ENCODE measurements around the gene FAM110D. TPM values are rescaled to one million over a fixed set of nuclear protein-coding genes. Genes with fewer than 3 reads are reported as not detected.

Gene FAM110D
- total RNA-seq, 1 experiment from 2014 or later, result not detected

GRCh38 chr1:26148887-26149286 is 10.0 kb upstream of the FAM110D start:
- no peak overlapping the region for H2AFZ ChIP-seq (ENCODE audit: low read length)
- no peaks in the 10 kb centered on the region for H3K36me3 ChIP-seq (ENCODE audit: low read depth, low read length)
- no peak overlapping the region for H3K9ac ChIP-seq (ENCODE audit: low read length)
- H4K20me1 ChIP-seq (ENCODE audit: low read length), result no peaks in the 10 kb centered on the region
- TF ChIP-seq EZH2 (IDR thresholded peaks at IDR 0.05; ENCODE audit: low read length, unreplicated experiment), result no peak
- ATAC-seq (no peak), DNase-seq (no peak)
- no peak overlapping the region for H3K4me2 ChIP-seq (ENCODE audit: low read length)
- no peaks in the 10 kb centered on the region for H3K79me2 ChIP-seq (ENCODE audit: low read length)
- H3K27ac ChIP-seq (ENCODE audit: low read length), result no peak overlapping the region
- H3K4me1 ChIP-seq (ENCODE audit: insufficient read depth, low read length), result no peaks in the 10 kb centered on the region
- ChIA-PET POLR2A (ENCODE audit: unreplicated experiment) (no interaction called here), CTCF (no interaction called here)
- no peaks in the 10 kb centered on the region for H3K27me3 ChIP-seq (ENCODE audit: low read length)
- BruUV-seq (replicated peaks), result no TSS peak
- no peaks in the 10 kb centered on the region for H3K9me3 ChIP-seq (ENCODE audit: low read length)
- H3F3A ChIP-seq (ENCODE audit: low read length, unreplicated experiment), result no peaks in the 10 kb centered on the region
- intact Hi-C loops (cut with micrococcal nuclease), result no loop called here
- H3K4me3 ChIP-seq (ENCODE audit: low read length), result no peak overlapping the region
- H3K9me2 ChIP-seq (replicated peaks; ENCODE audit: low read length), result no peaks in the 10 kb centered on the region

GRCh38 chr1:26153966-26154532 is 4.8 kb upstream of the FAM110D start:
- ATAC-seq, result no peak
- no TSS peak for BruUV-seq (replicated peaks)
- CTCF ChIA-PET, result no interaction called here

GRCh38 chr1:26154750-26155149 is 4.1 kb upstream of the FAM110D start:
- Histone ChIP-seq H3K9me3 (ENCODE audit: low read length) (no peaks in the 10 kb centered on the region), H3K36me3 (ENCODE audit: low read depth, low read length) (no peaks in the 10 kb centered on the region), H3K4me2 (ENCODE audit: low read length) (no peak overlapping the region), H3K27ac (ENCODE audit: low read length) (no peak overlapping the region), H4K20me1 (ENCODE audit: low read length) (no peaks in the 10 kb centered on the region), H3K9ac (ENCODE audit: low read length) (no peak overlapping the region), H3K4me1 (ENCODE audit: insufficient read depth, low read length) (peaks cover 5% of the 10 kb centered on the region), H3K79me2 (ENCODE audit: low read length) (no peaks in the 10 kb centered on the region), H3K4me3 (ENCODE audit: low read length) (no peak overlapping the region), H3K27me3 (ENCODE audit: low read length) (no peaks in the 10 kb centered on the region), H2AFZ (ENCODE audit: low read length) (no peak overlapping the region), H3K9me2 (replicated peaks; ENCODE audit: low read length) (no peaks in the 10 kb centered on the region), H3F3A (ENCODE audit: low read length, unreplicated experiment) (no peaks in the 10 kb centered on the region)
- ChIA-PET CTCF (no interaction called here), POLR2A (ENCODE audit: unreplicated experiment) (no interaction called here)
- TF ChIP-seq EZH2 (IDR thresholded peaks at IDR 0.05; ENCODE audit: low read length, unreplicated experiment) (no peak), EZH2phosphoT487 (IDR thresholded peaks at IDR 0.05; ENCODE audit: borderline replicate concordance, low read length) (no peak), CTCF (conservative IDR thresholded peaks at IDR 0.05; ENCODE audit: low read depth, low read length) (no peak)
- DNase-seq (no peak), ATAC-seq (no peak)
- BruUV-seq (replicated peaks), result no TSS peak
- intact Hi-C loops (cut with micrococcal nuclease), result no loop called here

More at GRCh38 chr1:26153966-26154532, 4.8 kb upstream of the FAM110D start:
- no peak for TF ChIP-seq CTCF (conservative IDR thresholded peaks at IDR 0.05; ENCODE audit: low read depth, low read length)
- TF ChIP-seq EZH2 (IDR thresholded peaks at IDR 0.05; ENCODE audit: low read length, unreplicated experiment), result no peak
- TF ChIP-seq EZH2phosphoT487 (IDR thresholded peaks at IDR 0.05; ENCODE audit: borderline replicate concordance, low read length), result no peak
- H3K4me1 ChIP-seq (ENCODE audit: insufficient read depth, low read length), result peaks cover 5% of the 10 kb centered on the region
- no peaks in the 10 kb centered on the region for H3K79me2 ChIP-seq (ENCODE audit: low read length)
- no peak overlapping the region for H3K27ac ChIP-seq (ENCODE audit: low read length)
- no peak overlapping the region for H2AFZ ChIP-seq (ENCODE audit: low read length)
- no peaks in the 10 kb centered on the region for H3K9me2 ChIP-seq (replicated peaks; ENCODE audit: low read length)
- no peak overlapping the region for H3K4me3 ChIP-seq (ENCODE audit: low read length)
- no peak overlapping the region for H3K4me2 ChIP-seq (ENCODE audit: low read length)
- DNase-seq, result no peak
- no peaks in the 10 kb centered on the region for H3K27me3 ChIP-seq (ENCODE audit: low read length)
- POLR2A ChIA-PET (ENCODE audit: unreplicated experiment), result no interaction called here
- no peaks in the 10 kb centered on the region for H3K36me3 ChIP-seq (ENCODE audit: low read depth, low read length)
- no peak overlapping the region for H3K9ac ChIP-seq (ENCODE audit: low read length)
- intact Hi-C loops (cut with micrococcal nuclease), result no loop called here
- no peaks in the 10 kb centered on the region for H3F3A ChIP-seq (ENCODE audit: low read length, unreplicated experiment)
- no peaks in the 10 kb centered on the region for H4K20me1 ChIP-seq (ENCODE audit: low read length)
- no peaks in the 10 kb centered on the region for H3K9me3 ChIP-seq (ENCODE audit: low read length)

All from PC-3 (cell line).